B cell (primary cell): ENCODE results near the gene JKAMP.

Experiments used
- EZH2 ChIP-seq: IDR thresholded peaks from 2 replicates; pipeline ENCODE4 v1.6.1; 2012; ENCODE audit warnings: borderline replicate concordance, low read depth, mild to moderate bottlenecking, moderate library complexity, low read length; ENCODE audit not compliant: insufficient read depth, poor library complexity, severe bottlenecking
- TF ChIP-seq, protein P1 (sequence below): fragments of 200-600 bp; IDR thresholded peaks from one replicate; pipeline ENCODE4 v1.8.0; 2022; ENCODE audit warnings: antibody characterized with exemption, mild to moderate bottlenecking

DNA sequence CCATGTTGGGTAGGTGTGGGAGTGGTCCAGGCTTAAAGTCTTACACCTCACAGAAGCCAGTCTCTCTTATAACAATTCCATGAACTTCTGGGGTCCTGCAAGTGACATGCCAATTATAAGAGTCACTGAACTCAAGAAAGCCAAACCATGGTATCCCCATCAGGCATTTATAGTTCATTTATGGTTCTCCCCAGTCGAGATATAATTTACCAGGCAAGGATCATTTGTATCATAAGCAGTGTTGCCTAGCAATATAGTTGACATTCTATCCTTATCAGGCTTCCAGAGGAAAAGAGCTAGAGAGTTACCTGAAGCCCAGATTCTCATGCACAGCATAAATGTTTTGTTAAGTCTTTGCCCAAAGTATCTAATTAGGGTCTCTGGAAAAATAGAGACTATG is 8.1 kb downstream of the JKAMP start:
- TF ChIP-seq, protein P1, sequence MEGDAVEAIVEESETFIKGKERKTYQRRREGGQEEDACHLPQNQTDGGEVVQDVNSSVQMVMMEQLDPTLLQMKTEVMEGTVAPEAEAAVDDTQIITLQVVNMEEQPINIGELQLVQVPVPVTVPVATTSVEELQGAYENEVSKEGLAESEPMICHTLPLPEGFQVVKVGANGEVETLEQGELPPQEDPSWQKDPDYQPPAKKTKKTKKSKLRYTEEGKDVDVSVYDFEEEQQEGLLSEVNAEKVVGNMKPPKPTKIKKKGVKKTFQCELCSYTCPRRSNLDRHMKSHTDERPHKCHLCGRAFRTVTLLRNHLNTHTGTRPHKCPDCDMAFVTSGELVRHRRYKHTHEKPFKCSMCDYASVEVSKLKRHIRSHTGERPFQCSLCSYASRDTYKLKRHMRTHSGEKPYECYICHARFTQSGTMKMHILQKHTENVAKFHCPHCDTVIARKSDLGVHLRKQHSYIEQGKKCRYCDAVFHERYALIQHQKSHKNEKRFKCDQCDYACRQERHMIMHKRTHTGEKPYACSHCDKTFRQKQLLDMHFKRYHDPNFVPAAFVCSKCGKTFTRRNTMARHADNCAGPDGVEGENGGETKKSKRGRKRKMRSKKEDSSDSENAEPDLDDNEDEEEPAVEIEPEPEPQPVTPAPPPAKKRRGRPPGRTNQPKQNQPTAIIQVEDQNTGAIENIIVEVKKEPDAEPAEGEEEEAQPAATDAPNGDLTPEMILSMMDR: no peak
- no peak for TF ChIP-seq EZH2
